ENCODE results near the gene ATP13A4.

The ATP13A4 gene

GRCh38 chr3:193418576-193419373 lies 135.9 kb downstream of the ATP13A4 start:
- TF ChIP-seq CTCF (IDR thresholded peaks at IDR 0.05) = no peak

- no peak for TF ChIP-seq CTCF (IDR thresholded peaks at IDR 0.05)
Measured at GRCh38 chr3:193416629-193417028, 138.1 kb downstream of the ATP13A4 start.

GRCh38 chr3:193407688-193408087 lies 147.0 kb downstream of the ATP13A4 start:
- TF ChIP-seq CTCF (IDR thresholded peaks at IDR 0.05) = no peak

- TF ChIP-seq CTCF (IDR thresholded peaks at IDR 0.05) = no peak
Measured at GRCh38 chr3:193407112-193407511, 147.6 kb downstream of the ATP13A4 start.

GRCh38 chr3:193403307-193403706 lies 151.4 kb downstream of the ATP13A4 start:
- TF ChIP-seq CTCF (IDR thresholded peaks at IDR 0.05) = no peak

GRCh38 chr3:193400304-193400703 lies 154.4 kb downstream of the ATP13A4 start:
- no peak for TF ChIP-seq CTCF (IDR thresholded peaks at IDR 0.05)

- no peak for TF ChIP-seq CTCF (IDR thresholded peaks at IDR 0.05)
Measured at GRCh38 chr3:193396451-193397244, 158.0 kb downstream of the ATP13A4 start.

Data from LNCAP (cell line).